Neural progenitor cell (in vitro differentiated cells): ENCODE data around the gene SLC6A11. TPM values are rescaled to one million over a fixed set of nuclear protein-coding genes. Genes with fewer than 3 reads are reported as not detected.

Experiments used
- DNase-seq: peaks from one replicate; pipeline ENCODE4 v3.0.0-alpha.2; 2016; ENCODE audit warnings: low spot score
- H2AFZ ChIP-seq: fragments of 200-600 bp; sonication (generic); replicated peaks from 2 replicates; pipeline ENCODE4 v1.6.1; 2016; ENCODE audit warnings: antibody characterized with exemption
- H3F3A ChIP-seq: fragments of 200-600 bp; sonication (generic); 2 replicates; pipeline ENCODE4 v1.6.1; 2016; ENCODE audit warnings: antibody characterized with exemption, low read depth
- H3K27ac ChIP-seq: fragments of 200-600 bp; sonication (generic); 2 replicates; pipeline ENCODE4 v1.5.1; 2016; ENCODE audit warnings: mild to moderate bottlenecking
- H3K27me3 ChIP-seq: fragments of 200-600 bp; sonication (generic); 2 replicates; pipeline ENCODE4 v1.6.1; 2016; ENCODE audit warnings: mild to moderate bottlenecking, moderate library complexity
- H3K36me3 ChIP-seq: fragments of 200-600 bp; sonication (generic); 2 replicates; pipeline ENCODE4 v1.5.1; 2016
- H3K4me1 ChIP-seq: fragments of 200-600 bp; sonication (generic); 2 replicates; pipeline ENCODE4 v1.6.1; 2016; ENCODE audit warnings: mixed run types
- H3K4me2 ChIP-seq: fragments of 200-600 bp; sonication (generic); 2 replicates; pipeline ENCODE4 v1.6.1; 2016
- H3K4me3 ChIP-seq: fragments of 200-600 bp; sonication (generic); 2 replicates; pipeline ENCODE4 v1.5.1; 2016
- H3K79me2 ChIP-seq: fragments of 200-600 bp; sonication (generic); 2 replicates; pipeline ENCODE4 v1.6.1; 2016; ENCODE audit warnings: low read depth
- H3K9ac ChIP-seq: fragments of 200-600 bp; sonication (generic); 2 replicates; pipeline ENCODE4 v1.6.1; 2016
- H3K9me3 ChIP-seq: fragments of 200-600 bp; sonication (generic); 2 replicates; pipeline ENCODE4 v1.5.1; 2016; ENCODE audit warnings: low read depth
- H4K20me1 ChIP-seq: fragments of 200-600 bp; sonication (generic); 2 replicates; pipeline ENCODE4 v1.6.1; 2016; ENCODE audit warnings: low read depth
- H3K27ac Mint-ChIP-seq: 3 replicates; pipeline ENCODE4 v1.8.0; 2021; ENCODE audit warnings: mixed read lengths
- H3K27me3 Mint-ChIP-seq: 2 replicates; pipeline ENCODE4 v1.8.0; 2022; ENCODE audit warnings: low read depth, mild to moderate bottlenecking, inconsistent platforms, moderate library complexity, mixed read lengths; ENCODE audit not compliant: insufficient read depth
- H3K36me3 Mint-ChIP-seq: 3 replicates; pipeline ENCODE4 v1.8.0; 2021; ENCODE audit warnings: mixed read lengths
- H3K4me1 Mint-ChIP-seq: 3 replicates; pipeline ENCODE4 v1.8.0; 2021; ENCODE audit warnings: mixed read lengths
- H3K4me3 Mint-ChIP-seq: 3 replicates; pipeline ENCODE4 v1.8.0; 2021; ENCODE audit warnings: mild to moderate bottlenecking, moderate library complexity, mixed read lengths
- H3K9me3 Mint-ChIP-seq: 3 replicates; pipeline ENCODE4 v1.8.0; 2020; ENCODE audit warnings: mixed read lengths
- EZH2 ChIP-seq: fragments of 200-600 bp; sonication (generic); IDR thresholded peaks from 2 replicates; pipeline ENCODE4 v1.6.1; 2017; ENCODE audit warnings: antibody characterized with exemption, mild to moderate bottlenecking, moderate library complexity
- EZH2phosphoT487 ChIP-seq: fragments of 200-600 bp; sonication (generic); IDR thresholded peaks from 2 replicates; pipeline ENCODE4 v1.6.1; 2017; ENCODE audit warnings: antibody characterized with exemption
- total RNA-seq: library from RNA; depleted of rRNA; stranded (reverse); fragments of >200 nt; gene quantifications from 2 replicates; pipeline ENCODE4 v1.2.3, GENCODE V29; 2015; ENCODE audit warnings: low replicate concordance
- TF ChIP-seq, protein P1 (sequence below): fragments of 200-600 bp; sonication (generic); IDR thresholded peaks from 2 replicates; pipeline ENCODE4 v1.5.1; 2017; ENCODE audit warnings: antibody characterized with exemption, mild to moderate bottlenecking

Gene SLC6A11
- total RNA-seq, 1 donor from 2014 or later: 0.86 TPM

DNA sequence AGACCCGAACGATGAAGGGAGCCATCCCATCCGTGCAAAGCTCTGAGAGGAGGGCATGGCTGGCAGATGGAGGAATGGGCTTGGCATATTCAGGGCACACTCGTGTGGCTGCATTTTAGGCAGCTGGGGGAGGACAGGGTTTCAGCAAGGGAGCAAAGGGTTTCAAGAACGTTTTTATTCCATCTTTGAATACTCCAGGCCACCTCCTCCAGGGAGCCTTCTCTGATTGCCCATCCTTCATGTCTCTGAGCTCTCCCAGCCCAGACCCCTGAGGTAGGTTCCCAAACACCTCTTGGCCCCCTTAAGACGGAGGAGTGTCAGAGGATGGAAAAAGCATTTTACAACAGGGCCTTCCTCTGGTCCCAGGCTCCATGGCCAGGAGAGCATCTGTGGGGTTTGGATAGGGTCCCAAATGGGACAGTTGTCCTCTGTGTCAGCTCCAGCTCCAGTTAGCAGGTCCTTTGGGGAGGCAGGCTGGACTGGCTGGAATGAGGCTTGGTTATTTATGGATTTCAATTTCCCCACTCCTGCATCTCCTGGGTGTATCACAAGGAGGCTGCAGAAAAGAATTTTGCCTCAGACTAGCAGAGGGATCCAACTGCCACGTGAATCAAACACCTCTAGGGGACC, 158.8 kb downstream of the SLC6A11 start:
- H3K36me3 ChIP-seq: no peaks in the 10 kb centered on the region
- H3K79me2 ChIP-seq: no peaks in the 10 kb centered on the region
- no peaks in the 10 kb centered on the region for H3K36me3 Mint-ChIP-seq
- H3K9me3 ChIP-seq: no peaks in the 10 kb centered on the region
- no peaks in the 10 kb centered on the region for H3K27me3 ChIP-seq
- peaks cover 21% of the 10 kb centered on the region for H3K27me3 Mint-ChIP-seq
- H2AFZ ChIP-seq: no peak overlapping the region
- H3K4me1 ChIP-seq: peaks cover 8% of the 10 kb centered on the region
- no peak overlapping the region for H3K4me2 ChIP-seq
- no peaks in the 10 kb centered on the region for H3F3A ChIP-seq
- peaks cover 2% of the 10 kb centered on the region for H3K9me3 Mint-ChIP-seq
- peaks cover 20% of the 10 kb centered on the region for H3K4me1 Mint-ChIP-seq
- no peak overlapping the region for H3K4me3 Mint-ChIP-seq
- H4K20me1 ChIP-seq: no peaks in the 10 kb centered on the region
- H3K9ac ChIP-seq: no peak overlapping the region
- H3K27ac ChIP-seq: no peak overlapping the region
- no peak for DNase-seq
- no peak overlapping the region for H3K27ac Mint-ChIP-seq
- TF ChIP-seq EZH2phosphoT487 (no peak), EZH2 (no peak)
- TF ChIP-seq, protein P1, sequence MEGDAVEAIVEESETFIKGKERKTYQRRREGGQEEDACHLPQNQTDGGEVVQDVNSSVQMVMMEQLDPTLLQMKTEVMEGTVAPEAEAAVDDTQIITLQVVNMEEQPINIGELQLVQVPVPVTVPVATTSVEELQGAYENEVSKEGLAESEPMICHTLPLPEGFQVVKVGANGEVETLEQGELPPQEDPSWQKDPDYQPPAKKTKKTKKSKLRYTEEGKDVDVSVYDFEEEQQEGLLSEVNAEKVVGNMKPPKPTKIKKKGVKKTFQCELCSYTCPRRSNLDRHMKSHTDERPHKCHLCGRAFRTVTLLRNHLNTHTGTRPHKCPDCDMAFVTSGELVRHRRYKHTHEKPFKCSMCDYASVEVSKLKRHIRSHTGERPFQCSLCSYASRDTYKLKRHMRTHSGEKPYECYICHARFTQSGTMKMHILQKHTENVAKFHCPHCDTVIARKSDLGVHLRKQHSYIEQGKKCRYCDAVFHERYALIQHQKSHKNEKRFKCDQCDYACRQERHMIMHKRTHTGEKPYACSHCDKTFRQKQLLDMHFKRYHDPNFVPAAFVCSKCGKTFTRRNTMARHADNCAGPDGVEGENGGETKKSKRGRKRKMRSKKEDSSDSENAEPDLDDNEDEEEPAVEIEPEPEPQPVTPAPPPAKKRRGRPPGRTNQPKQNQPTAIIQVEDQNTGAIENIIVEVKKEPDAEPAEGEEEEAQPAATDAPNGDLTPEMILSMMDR: no peak
- H3K4me3 ChIP-seq: no peak overlapping the region

DNA sequence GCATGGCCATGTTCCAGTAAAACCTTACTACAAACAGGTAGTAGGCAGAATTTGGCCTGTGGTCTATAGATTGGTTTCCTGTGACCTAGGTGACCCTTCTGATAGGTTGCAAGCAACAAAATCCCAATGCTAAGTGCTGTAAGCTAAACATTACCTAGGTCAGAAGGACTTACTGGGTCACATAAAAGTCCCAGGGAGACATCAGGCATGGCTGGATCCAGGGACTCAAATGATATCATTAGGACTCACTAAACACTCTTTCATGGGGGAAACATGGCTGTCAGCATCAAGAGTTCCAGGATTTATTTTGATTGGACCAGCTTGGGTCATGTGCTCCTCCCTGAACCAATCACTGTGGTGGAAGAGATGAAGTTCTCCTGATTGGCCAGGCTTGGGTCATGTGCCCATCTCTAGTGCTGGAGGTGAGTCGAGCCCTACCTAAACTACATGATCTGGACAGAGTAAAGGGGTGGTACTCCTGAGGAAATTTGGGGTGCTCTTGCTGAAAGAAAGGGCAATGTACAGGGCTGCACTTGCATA, 159.7 kb downstream of the SLC6A11 start:
- Histone ChIP-seq H3K79me2 (no peaks in the 10 kb centered on the region), H3K27ac (no peak overlapping the region), H4K20me1 (no peaks in the 10 kb centered on the region), H3F3A (no peaks in the 10 kb centered on the region), H3K4me3 (no peak overlapping the region), H3K4me2 (no peak overlapping the region), H2AFZ (no peak overlapping the region), H3K36me3 (no peaks in the 10 kb centered on the region), H3K27me3 (no peaks in the 10 kb centered on the region), H3K9me3 (no peaks in the 10 kb centered on the region), H3K9ac (no peak overlapping the region), H3K4me1 (peaks cover 8% of the 10 kb centered on the region)
- H3K4me3 Mint-ChIP-seq: no peak overlapping the region
- no peak overlapping the region for H3K27ac Mint-ChIP-seq
- TF ChIP-seq EZH2phosphoT487 (no peak), EZH2 (no peak)
- TF ChIP-seq, protein P1: no peak
- no peaks in the 10 kb centered on the region for H3K36me3 Mint-ChIP-seq
- peaks cover 20% of the 10 kb centered on the region for H3K4me1 Mint-ChIP-seq
- peaks cover 2% of the 10 kb centered on the region for H3K9me3 Mint-ChIP-seq
- H3K27me3 Mint-ChIP-seq: peaks cover 16% of the 10 kb centered on the region
- DNase-seq: no peak

DNA sequence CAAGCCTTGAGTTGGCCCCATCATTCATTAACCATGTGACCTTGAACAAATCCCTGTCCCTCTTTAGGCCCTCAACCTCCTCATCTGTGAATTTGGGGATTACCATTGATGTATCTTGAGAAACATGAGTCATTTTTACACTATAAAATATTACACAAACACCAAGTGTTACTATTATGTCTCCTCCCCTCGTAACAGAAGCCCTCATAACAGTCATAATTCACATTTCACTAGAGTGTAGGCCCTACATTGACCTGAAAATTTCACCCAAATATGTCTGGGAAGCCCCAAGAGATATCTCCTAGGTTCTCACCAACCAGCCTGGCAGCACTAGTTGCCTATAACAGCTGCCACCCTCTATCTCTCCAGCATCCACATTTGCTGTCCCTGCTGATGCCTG, 160.7 kb downstream of the SLC6A11 start:
- H3K9me3 ChIP-seq: no peaks in the 10 kb centered on the region
- H3K27ac ChIP-seq: no peak overlapping the region
- H3K27me3 Mint-ChIP-seq: peaks cover 12% of the 10 kb centered on the region
- H3K79me2 ChIP-seq: no peaks in the 10 kb centered on the region
- no peak for DNase-seq
- TF ChIP-seq EZH2: no peak
- TF ChIP-seq EZH2phosphoT487: no peak
- H2AFZ ChIP-seq: no peak overlapping the region
- H4K20me1 ChIP-seq: no peaks in the 10 kb centered on the region
- H3K4me2 ChIP-seq: no peak overlapping the region
- peaks cover 8% of the 10 kb centered on the region for H3K4me1 ChIP-seq
- H3K27ac Mint-ChIP-seq: no peak overlapping the region
- H3F3A ChIP-seq: no peaks in the 10 kb centered on the region
- H3K36me3 Mint-ChIP-seq: no peaks in the 10 kb centered on the region
- H3K4me3 Mint-ChIP-seq: no peak overlapping the region
- H3K27me3 ChIP-seq: peaks cover 6% of the 10 kb centered on the region
- H3K36me3 ChIP-seq: no peaks in the 10 kb centered on the region
- peaks cover 20% of the 10 kb centered on the region for H3K4me1 Mint-ChIP-seq
- H3K9me3 Mint-ChIP-seq: peaks cover 2% of the 10 kb centered on the region
- no peak overlapping the region for H3K4me3 ChIP-seq
- no peak overlapping the region for H3K9ac ChIP-seq

DNA sequence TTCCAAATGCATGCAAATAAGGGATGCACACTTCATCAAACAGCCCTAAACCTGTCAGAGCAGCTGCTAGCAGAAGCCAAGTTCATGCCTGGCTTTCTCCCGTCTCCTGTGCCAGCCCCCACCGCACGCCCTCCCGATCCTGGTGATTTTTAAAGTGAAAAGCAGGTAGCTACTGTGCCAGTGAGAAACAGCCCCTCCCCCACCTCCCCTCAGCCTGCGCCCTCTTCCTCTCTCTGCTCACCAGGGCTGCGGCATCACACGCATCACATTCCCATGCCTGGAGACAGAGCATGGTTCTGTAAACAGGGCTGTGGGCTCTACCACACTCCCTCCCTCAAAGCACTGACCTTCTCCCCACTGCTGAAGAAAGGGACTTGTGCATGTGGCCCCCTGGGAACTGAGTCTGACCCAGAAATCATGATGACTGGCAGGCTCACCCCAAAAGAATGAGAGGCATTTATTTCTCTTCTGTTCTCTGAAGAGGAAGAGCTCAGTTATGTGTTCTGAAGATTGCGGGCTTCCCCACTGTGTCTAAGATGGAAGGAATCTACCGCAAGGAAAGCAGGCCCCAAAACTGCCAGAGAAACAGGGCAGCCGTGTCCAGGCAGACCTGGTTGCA, 162.0 kb downstream of the SLC6A11 start:
- no peaks in the 10 kb centered on the region for H3K36me3 ChIP-seq
- TF ChIP-seq, protein P1: no peak
- TF ChIP-seq EZH2phosphoT487: no peak
- no peak for TF ChIP-seq EZH2
- Mint-ChIP-seq H3K4me1 (peaks cover 22% of the 10 kb centered on the region), H3K4me3 (no peak overlapping the region), H3K36me3 (no peaks in the 10 kb centered on the region), H3K27ac (no peak overlapping the region), H3K9me3 (peaks cover 2% of the 10 kb centered on the region), H3K27me3 (peaks cover 14% of the 10 kb centered on the region)
- no peaks in the 10 kb centered on the region for H3K9me3 ChIP-seq
- no peak overlapping the region for H3K4me3 ChIP-seq
- no peaks in the 10 kb centered on the region for H4K20me1 ChIP-seq
- peaks cover 8% of the 10 kb centered on the region for H3K4me1 ChIP-seq
- H2AFZ ChIP-seq: peak overlapping the region; percentile 72
- DNase-seq: peak; percentile 31
- no peak overlapping the region for H3K9ac ChIP-seq
- peaks cover 6% of the 10 kb centered on the region for H3K27me3 ChIP-seq
- no peak overlapping the region for H3K27ac ChIP-seq
- H3K4me2 ChIP-seq: no peak overlapping the region
- H3F3A ChIP-seq: no peaks in the 10 kb centered on the region
- no peaks in the 10 kb centered on the region for H3K79me2 ChIP-seq
